ENCODE measurements around the gene CHRM5. TPM values are rescaled to one million over a fixed set of nuclear protein-coding genes. Genes with fewer than 3 reads are reported as not detected.

The CHRM5 gene
- total and polyA plus RNA-seq, 9 of the 15 experiments (the other 6 are each of a cell fraction or from before 2014, with no cell fraction given) = not detected

DNA sequence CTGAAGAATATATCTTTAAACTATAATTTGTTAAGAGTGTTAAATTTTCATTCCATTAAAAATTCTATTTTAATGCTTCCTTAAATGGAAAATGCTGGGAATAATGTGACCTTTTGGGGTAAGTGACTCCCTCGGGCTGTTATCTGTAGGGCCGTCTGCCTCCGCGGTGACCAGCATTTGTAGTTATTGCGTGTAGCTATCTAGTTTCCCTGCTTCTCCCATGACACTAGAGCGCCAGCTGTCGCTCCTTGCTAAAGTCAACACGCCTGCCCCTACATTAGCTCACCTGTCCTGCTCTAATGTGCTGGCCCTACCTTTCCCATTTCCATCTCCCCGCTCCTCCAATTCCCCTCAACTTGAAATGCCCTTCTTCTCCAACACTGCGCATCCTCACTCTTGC, 12.4 kb upstream of the CHRM5 start (continued):
- TF ChIP-seq POLR2AphosphoS5 (IDR thresholded peaks at IDR 0.05; ENCODE audit: control insufficient read depth, insufficient read depth, low read depth, low read length) (peak; percentile 31; the same call in 1 of the 2 replicates), ETS1 (conservative IDR thresholded peaks at IDR 0.05; ENCODE audit: control insufficient read depth, low read depth, low read length) (no peak), NEUROD1 (IDR thresholded peaks at IDR 0.05; ENCODE audit: borderline replicate concordance, low read depth, low read length, partially characterized antibody) (no peak), KAT7 (CRISPR knock-in tag; IDR thresholded peaks at IDR 0.05; ENCODE audit: borderline replicate concordance) (no peak), CHCHD3 (CRISPR knock-in tag; IDR thresholded peaks at IDR 0.05) (no peak), CBFA2T3 (IDR thresholded peaks at IDR 0.05) (peak; percentile 71), HMGXB4 (CRISPR knock-in tag; IDR thresholded peaks at IDR 0.05) (no peak), IRF9 (tag; IDR thresholded peaks at IDR 0.05) (no peak), ELF1 (tag; IDR thresholded peaks at IDR 0.05) (no peak)
- TF ChIP-seq, protein P1, sequence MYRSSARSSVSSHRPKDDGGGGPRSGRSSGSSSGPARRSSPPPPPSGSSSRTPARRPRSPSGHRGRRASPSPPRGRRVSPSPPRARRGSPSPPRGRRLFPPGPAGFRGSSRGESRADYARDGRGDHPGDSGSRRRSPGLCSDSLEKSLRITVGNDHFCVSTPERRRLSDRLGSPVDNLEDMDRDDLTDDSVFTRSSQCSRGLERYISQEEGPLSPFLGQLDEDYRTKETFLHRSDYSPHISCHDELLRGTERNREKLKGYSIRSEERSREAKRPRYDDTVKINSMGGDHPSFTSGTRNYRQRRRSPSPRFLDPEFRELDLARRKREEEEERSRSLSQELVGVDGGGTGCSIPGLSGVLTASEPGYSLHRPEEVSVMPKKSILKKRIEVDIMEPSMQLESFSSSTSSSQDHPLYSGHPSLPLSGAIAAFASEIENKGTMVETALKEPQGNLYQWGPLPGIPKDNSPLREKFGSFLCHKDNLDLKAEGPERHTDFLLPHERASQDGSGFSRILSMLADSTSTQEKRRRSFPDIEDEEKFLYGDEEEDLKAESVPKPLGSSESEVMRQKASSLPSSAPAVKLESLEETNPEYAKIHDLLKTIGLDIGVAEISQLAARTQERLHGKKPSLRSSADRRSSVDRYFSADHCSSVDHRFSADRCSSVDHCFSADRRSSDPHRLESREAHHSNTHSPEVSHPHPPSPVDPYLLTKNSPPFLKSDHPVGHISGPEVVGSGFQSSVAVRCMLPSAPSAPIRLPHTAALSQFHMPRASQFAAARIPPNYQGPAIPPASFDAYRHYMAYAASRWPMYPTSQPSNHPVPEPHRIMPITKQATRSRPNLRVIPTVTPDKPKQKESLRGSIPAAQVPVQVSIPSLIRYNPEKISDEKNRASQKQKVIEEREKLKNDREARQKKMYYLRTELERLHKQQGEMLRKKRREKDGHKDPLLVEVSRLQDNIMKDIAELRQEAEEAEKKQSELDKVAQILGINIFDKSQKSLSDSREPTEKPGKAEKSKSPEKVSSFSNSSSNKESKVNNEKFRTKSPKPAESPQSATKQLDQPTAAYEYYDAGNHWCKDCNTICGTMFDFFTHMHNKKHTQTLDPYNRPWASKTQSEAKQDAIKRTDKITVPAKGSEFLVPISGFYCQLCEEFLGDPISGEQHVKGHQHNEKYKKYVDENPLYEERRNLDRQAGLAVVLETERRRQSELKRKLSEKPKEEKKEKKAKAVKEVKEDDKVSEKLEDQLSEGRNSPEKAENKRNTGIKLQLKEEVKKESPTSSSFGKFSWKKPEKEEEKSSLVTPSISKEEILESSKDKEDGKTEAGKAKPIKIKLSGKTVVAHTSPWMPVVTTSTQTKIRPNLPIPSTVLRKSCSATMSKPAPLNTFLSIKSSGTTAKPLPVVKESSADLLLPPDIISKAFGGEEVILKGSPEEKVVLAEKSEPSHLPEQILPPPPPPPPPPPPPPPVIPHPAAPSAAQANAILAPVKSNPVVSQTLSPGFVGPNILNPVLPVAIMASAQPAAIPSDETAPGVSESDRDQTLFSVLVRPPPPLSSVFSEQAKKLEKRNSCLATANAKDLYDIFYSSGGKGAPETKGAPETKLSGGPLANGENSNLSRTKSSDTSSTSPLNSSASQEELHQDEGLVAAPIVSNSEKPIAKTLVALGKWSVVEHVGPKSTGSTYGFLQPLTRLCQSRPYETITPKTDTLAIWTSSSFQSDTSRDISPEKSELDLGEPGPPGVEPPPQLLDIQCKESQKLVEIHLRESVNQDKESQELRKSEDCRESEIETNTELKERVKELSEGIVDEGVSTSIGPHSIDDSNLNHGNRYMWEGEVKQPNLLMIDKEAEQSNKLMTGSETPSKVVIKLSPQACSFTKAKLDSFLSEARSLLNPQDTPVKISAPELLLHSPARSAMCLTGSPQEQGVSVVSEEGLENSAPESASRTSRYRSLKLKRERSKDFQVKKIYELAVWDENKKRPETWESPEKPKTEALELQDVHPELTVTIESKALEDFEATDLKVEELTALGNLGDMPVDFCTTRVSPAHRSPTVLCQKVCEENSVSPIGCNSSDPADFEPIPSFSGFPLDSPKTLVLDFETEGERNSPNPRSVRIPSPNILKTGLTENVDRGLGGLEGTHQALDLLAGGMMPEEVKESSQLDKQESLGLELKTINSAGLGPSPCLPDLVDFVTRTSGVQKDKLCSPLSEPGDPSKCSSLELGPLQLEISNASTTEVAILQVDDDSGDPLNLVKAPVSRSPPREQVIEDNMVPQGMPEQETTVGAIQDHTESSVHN (IDR thresholded peaks at IDR 0.05; ENCODE audit: borderline replicate concordance in 1 of 2, low read depth in 1 of 2) = no peak

Measured in K562 (cell line).